Gastroesophageal sphincter (tissue), 3 donors: ENCODE data around the gene WNT9A.

Experiments
- EP300 ChIP-seq: sonication (generic); formaldehyde crosslinking; IDR thresholded peaks from one replicate; pipeline ENCODE4 v1.6.1; 2017; ENCODE audit warnings: antibody characterized with exemption, mild to moderate bottlenecking
- POLR2A ChIP-seq, 2 donors: fragments of 450-650 bp; IDR thresholded peaks; one replicate each; pipeline ENCODE4 v1.6.1; 2017; ENCODE audit warnings: antibody characterized with exemption in 2 of 2, mild to moderate bottlenecking in 2 of 2, moderate library complexity in 1 of 2
- POLR2AphosphoS5 ChIP-seq: sonication (generic); formaldehyde crosslinking; IDR thresholded peaks from one replicate; pipeline ENCODE4 v1.6.1; 2017; ENCODE audit warnings: antibody characterized with exemption
- TF ChIP-seq, protein P1 (sequence below), 4 experiments: fragments of 200-600 bp in 2 of 4; fragments of 450-650 bp in 2 of 4; sonication (generic) in 1 of 4; IDR thresholded peaks; one replicate each; pipeline ENCODE4 v1.5.1; 2017 to 2019; ENCODE audit warnings: antibody characterized with exemption in 4 of 4, mild to moderate bottlenecking in 2 of 4, moderate library complexity in 2 of 4

DNA sequence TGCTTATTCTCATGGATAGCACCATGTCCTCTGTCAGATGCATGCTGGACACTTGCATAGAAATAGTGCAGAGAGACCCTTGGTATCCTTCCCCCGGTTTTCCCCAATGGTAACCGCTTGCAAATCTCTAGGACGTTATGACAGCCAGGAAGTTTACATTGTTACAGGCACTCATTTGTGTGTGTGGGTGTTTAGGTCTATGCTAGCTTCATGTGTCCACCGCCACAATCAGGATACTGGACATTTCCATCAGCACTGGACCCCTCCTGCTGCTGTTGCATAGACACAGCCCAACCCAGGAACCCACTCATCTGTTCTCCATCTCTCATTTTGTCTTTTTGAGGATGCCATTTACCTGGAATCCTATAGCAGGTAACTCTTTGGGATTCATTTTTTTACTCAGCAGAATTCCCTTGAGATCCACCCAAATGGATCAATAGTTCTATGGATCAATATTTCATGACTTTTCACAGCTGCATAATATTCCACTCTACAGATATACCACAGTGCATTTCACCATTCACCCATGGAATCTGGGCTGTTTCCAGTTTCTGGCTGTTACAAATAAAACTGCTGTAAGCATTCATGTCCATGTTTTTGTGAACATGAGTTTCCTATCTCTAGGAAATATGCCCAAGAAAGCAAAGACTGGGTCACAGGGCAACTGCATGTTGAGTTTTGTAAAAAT is 6.6 kb upstream of the WNT9A start:
- no peak for TF ChIP-seq POLR2A (IDR thresholded peaks at IDR 0.05)
- TF ChIP-seq, protein P1, sequence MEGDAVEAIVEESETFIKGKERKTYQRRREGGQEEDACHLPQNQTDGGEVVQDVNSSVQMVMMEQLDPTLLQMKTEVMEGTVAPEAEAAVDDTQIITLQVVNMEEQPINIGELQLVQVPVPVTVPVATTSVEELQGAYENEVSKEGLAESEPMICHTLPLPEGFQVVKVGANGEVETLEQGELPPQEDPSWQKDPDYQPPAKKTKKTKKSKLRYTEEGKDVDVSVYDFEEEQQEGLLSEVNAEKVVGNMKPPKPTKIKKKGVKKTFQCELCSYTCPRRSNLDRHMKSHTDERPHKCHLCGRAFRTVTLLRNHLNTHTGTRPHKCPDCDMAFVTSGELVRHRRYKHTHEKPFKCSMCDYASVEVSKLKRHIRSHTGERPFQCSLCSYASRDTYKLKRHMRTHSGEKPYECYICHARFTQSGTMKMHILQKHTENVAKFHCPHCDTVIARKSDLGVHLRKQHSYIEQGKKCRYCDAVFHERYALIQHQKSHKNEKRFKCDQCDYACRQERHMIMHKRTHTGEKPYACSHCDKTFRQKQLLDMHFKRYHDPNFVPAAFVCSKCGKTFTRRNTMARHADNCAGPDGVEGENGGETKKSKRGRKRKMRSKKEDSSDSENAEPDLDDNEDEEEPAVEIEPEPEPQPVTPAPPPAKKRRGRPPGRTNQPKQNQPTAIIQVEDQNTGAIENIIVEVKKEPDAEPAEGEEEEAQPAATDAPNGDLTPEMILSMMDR (IDR thresholded peaks at IDR 0.05): no peak
- no peak for TF ChIP-seq POLR2AphosphoS5
- TF ChIP-seq EP300: no peak
